MCF 10A (cell line): ENCODE measurements around the gene CFAP43. TPM values are rescaled to one million over a fixed set of nuclear protein-coding genes. Genes with fewer than 3 reads are reported as not detected.

ENCODE experiments used
- BruUV-seq: library from RNA; stranded (reverse); fragments of 400-500 nt; replicated peaks from 2 replicates; lab custom pipeline; 2021; lab: Mats Ljungman, UMichigan
- CTCF ChIA-PET: fragments of 300-600 bp; sonication (Branson Sonifier 250); formaldehyde crosslinking; extraction: SDS; loops from one replicate; lab custom pipeline; 2021; ENCODE audit warnings: antibody characterized with exemption, inconsistent platforms; lab: Yijun Ruan, JAX
- POLR2A ChIA-PET: fragments of 300-600, 350-650 bp; sonication (Branson Sonifier 250); formaldehyde crosslinking; extraction: SDS; loops from one replicate; lab custom pipeline; 2020; ENCODE audit warnings: antibody characterized with exemption, inconsistent platforms; lab: Yijun Ruan, JAX
- DNase-seq: peaks from one replicate; pipeline ENCODE4 v3.0.0-alpha.2; 2018; ENCODE audit not compliant: unreplicated experiment
- H3K27ac Mint-ChIP-seq: one replicate; pipeline ENCODE4 v1.8.0; 2022; ENCODE audit warnings: mild to moderate bottlenecking, low read depth, mixed read lengths; ENCODE audit not compliant: unreplicated experiment
- H3K27me3 Mint-ChIP-seq: one replicate; pipeline ENCODE4 v1.8.0; 2022; ENCODE audit warnings: mixed read lengths; ENCODE audit not compliant: insufficient read depth, unreplicated experiment
- H3K36me3 Mint-ChIP-seq: one replicate; pipeline ENCODE4 v1.8.0; 2022; ENCODE audit warnings: mild to moderate bottlenecking, moderate library complexity, mixed read lengths; ENCODE audit not compliant: insufficient read depth, unreplicated experiment
- H3K4me1 Mint-ChIP-seq: one replicate; pipeline ENCODE4 v1.8.0; 2022; ENCODE audit warnings: mixed read lengths; ENCODE audit not compliant: insufficient read depth, unreplicated experiment
- H3K4me3 Mint-ChIP-seq: one replicate; pipeline ENCODE4 v1.8.0; 2022; ENCODE audit warnings: mild to moderate bottlenecking, moderate library complexity, mixed read lengths; ENCODE audit not compliant: unreplicated experiment
- H3K9me3 Mint-ChIP-seq: one replicate; pipeline ENCODE4 v1.8.0; 2022; ENCODE audit warnings: mixed read lengths; ENCODE audit not compliant: unreplicated experiment
- CTCF ChIP-seq: fragments of 200-600 bp; IDR thresholded peaks from one replicate; pipeline ENCODE4 v1.8.0; 2022; ENCODE audit warnings: antibody characterized with exemption, mild to moderate bottlenecking; ENCODE audit not compliant: unreplicated experiment
- intact Hi-C: fragments of 100-400 bp; cut with micrococcal nuclease; formaldehyde crosslinking; loops from 2 replicates; pipeline ENCODE4 v1.14.1; 2022
- total RNA-seq: library from RNA; stranded (reverse); gene quantifications from 2 replicates; pipeline ENCODE4 v1.2.3, GENCODE V29; 2022

CFAP43 gene
- total RNA-seq, 1 experiment from 2014 or later = 0.42 TPM

DNA sequence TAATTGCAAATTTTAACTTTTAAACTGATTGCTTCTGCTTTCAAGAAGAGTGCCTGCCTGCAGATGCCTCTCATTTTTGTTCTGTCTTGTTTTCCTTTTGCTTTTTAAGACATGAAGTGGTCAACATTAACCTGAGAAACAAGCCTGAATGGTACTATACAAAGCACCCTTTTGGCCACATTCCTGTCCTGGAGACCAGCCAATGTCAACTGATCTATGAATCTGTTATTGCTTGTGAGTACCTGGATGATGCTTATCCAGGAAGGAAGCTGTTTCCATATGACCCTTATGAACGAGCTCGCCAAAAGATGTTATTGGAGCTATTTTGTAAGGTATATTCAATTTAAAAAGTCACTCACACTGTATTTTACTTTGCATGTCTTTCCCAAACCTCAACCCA lies 45.6 kb upstream of the CFAP43 start:
- no peak overlapping the region for H3K27ac Mint-ChIP-seq
- no peaks in the 10 kb centered on the region for H3K9me3 Mint-ChIP-seq
- DNase-seq = no peak
- peaks cover 7% of the 10 kb centered on the region for H3K4me1 Mint-ChIP-seq
- TF ChIP-seq CTCF = no peak
- H3K27me3 Mint-ChIP-seq = no peaks in the 10 kb centered on the region
- POLR2A ChIA-PET = interaction anchor here (0.6 to 2.8 kb wide), 4 partner anchors 9 to 73 kb away, joined by 3 to 9 read pairs (median 7); partner anchors contain the start of gene GSTO2
- no peak overlapping the region for H3K4me3 Mint-ChIP-seq
- intact Hi-C loops = no loop called here
- BruUV-seq = no TSS peak
- peaks cover 37% of the 10 kb centered on the region for H3K36me3 Mint-ChIP-seq
- CTCF ChIA-PET = interaction anchor here (0.7 to 9.1 kb wide), 6 partner anchors 8 to 421 kb away, joined by 4 to 316 read pairs (median 26); partner anchors contain the start of gene CFAP58

DNA sequence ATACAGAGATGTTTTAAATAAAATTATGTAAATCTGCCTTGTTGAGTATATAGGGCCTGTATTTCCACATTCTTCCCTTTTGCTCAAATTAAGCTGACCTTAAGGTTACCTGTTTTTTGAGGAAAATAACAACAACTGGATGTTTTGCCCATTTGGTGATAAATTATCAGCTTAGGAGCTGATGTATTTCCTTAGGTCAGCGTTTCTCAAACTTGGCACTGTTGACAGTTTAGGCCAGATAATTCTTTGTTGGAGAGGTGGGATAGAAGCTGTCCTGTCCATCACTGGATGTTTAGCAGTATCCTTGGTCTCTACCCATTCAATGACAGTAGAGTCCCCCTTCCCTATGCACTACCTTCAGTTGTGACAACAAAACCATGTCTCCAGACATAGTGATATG lies 44.0 kb upstream of the CFAP43 start:
- peaks cover 30% of the 10 kb centered on the region for H3K36me3 Mint-ChIP-seq
- H3K4me3 Mint-ChIP-seq = no peak overlapping the region
- no TSS peak for BruUV-seq
- ChIA-PET POLR2A (interaction anchor here (0.7 to 4.7 kb wide), 10 partner anchors 9 to 388 kb away, joined by 3 to 56 read pairs (median 4); partner anchors contain the start of genes GSTO1 and ITPRIP), CTCF (interaction anchor here (0.7 to 9.1 kb wide), 11 partner anchors 10 to 92 kb away, joined by 3 to 316 read pairs (median 42); partner anchors contain the start of genes GSTO1 and ITPRIP)
- DNase-seq = no peak
- TF ChIP-seq CTCF = no peak
- H3K9me3 Mint-ChIP-seq = no peaks in the 10 kb centered on the region
- intact Hi-C loops = no loop called here
- no peaks in the 10 kb centered on the region for H3K27me3 Mint-ChIP-seq
- H3K27ac Mint-ChIP-seq = no peak overlapping the region
- peaks cover 7% of the 10 kb centered on the region for H3K4me1 Mint-ChIP-seq

- H3K27ac Mint-ChIP-seq = peak overlapping the region; percentile 73
- CTCF ChIA-PET = interaction anchor here (0.5 to 9.1 kb wide), 44 partner anchors 8 to 1648 kb away, joined by 3 to 316 read pairs (median 5); partner anchors contain the start of genes CFAP43, CFAP58, GSTO1 and ITPRIP
- H3K9me3 Mint-ChIP-seq = no peaks in the 10 kb centered on the region
- peak overlapping the region; percentile 89 for H3K4me3 Mint-ChIP-seq
- POLR2A ChIA-PET = interaction anchor here (0.5 to 4.7 kb wide), 28 partner anchors 9 to 402 kb away, joined by 3 to 56 read pairs (median 4); partner anchors contain the start of genes CFAP43, GSTO1, ITPRIP and SFR1
- peak; percentile 73 for DNase-seq
- H3K4me1 Mint-ChIP-seq = peaks cover 7% of the 10 kb centered on the region
- H3K27me3 Mint-ChIP-seq = no peaks in the 10 kb centered on the region
- peak; percentile 94 for TF ChIP-seq CTCF
- peaks cover 24% of the 10 kb centered on the region for H3K36me3 Mint-ChIP-seq
- intact Hi-C loops = loop anchor here (1.0 kb wide), 1 partner anchor 75 kb away; no protein-coding TSS in a partner anchor
- TSS peak; percentile 20 for BruUV-seq
Measured at GRCh38 chr10:104274762-104275721, 42.9 kb upstream of the CFAP43 start.
